ENCODE data around the gene TMOD2. TPM values are rescaled to one million over a fixed set of nuclear protein-coding genes. Genes with fewer than 3 reads are reported as not detected.

Gene TMOD2
- total RNA-seq, 2 experiments from 2014 or later = 5.6 to 6.9 TPM

DNA sequence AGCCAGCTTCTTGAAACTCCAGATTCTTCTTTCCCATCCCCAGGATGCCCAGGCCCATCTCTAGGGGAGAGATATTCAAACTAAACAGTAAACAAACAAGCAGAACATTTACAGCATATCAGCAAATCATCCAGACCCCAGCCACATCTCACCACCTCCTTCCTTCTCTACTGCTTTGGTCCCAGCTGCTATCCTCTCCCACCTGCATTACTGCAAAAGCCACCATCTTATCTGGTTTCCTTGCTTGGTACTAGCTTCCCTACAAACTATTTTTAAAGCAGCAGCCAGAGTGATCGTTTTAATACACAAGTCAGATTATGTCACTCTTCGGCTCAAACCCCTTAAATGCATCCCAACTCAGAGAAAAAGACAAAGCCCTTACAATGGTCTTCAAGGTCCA, 18.8 kb upstream of the TMOD2 start:
- Mint-ChIP-seq H3K9me3 (no peaks in the 10 kb centered on the region), H3K36me3 (ENCODE audit: low read depth) (peaks cover 28% of the 10 kb centered on the region), H3K4me3 (peak overlapping the region; percentile 85), H3K27ac (peak overlapping the region; percentile 93), H3K27me3 (no peaks in the 10 kb centered on the region), H3K4me1 (ENCODE audit: low read depth) (peaks cover 74% of the 10 kb centered on the region)
- CTCF ChIA-PET = interaction anchor here (1.4 to 3.5 kb wide), 2 partner anchors 44 to 83 kb away, joined by 9 to 22 read pairs; no protein-coding TSS in a partner anchor
- no peak for ATAC-seq (ENCODE audit: poor library complexity)
- H3K36me3 ChIP-seq (ENCODE audit: insufficient read depth, low read length) = no peaks in the 10 kb centered on the region
- no peak overlapping the region for H3K4me3 ChIP-seq (ENCODE audit: low read length)
- H3K27me3 ChIP-seq (ENCODE audit: control insufficient read depth in 1 of 2, insufficient read depth in 2 of 2, low read length in 2 of 2) = no peaks in the 10 kb centered on the region
- TF ChIP-seq CTCF (IDR thresholded peaks at IDR 0.05) = no peak
- no peaks in the 10 kb centered on the region for H3K9me3 ChIP-seq (ENCODE audit: control insufficient read depth in 1 of 2, insufficient read depth in 1 of 2, low read length in 2 of 2)
- POLR2A ChIA-PET = interaction anchor here (1.1 to 1.4 kb wide), 4 partner anchors 9 to 110 kb away, joined by 3 to 4 read pairs (median 4); partner anchors contain the start of gene DMXL2
- H3K27ac ChIP-seq (ENCODE audit: low read depth in 1 of 2, low read length in 2 of 2) = peak overlapping the region; percentile 84 to 90
- intact Hi-C loops (cut with DNase I, micrococcal nuclease) = loop anchor here in 1 of 2 experiments (5.0 kb wide), 1 partner anchor 35 kb away; no protein-coding TSS in a partner anchor
- no peak for DNase-seq
- peaks cover 69% of the 10 kb centered on the region for H3K4me1 ChIP-seq (ENCODE audit: insufficient read depth, low read length)

GRCh38 chr15:51735228-51736010, 16.0 kb upstream of the TMOD2 start:
- no peaks in the 10 kb centered on the region for H3K27me3 ChIP-seq (ENCODE audit: control insufficient read depth in 1 of 2, insufficient read depth in 2 of 2, low read length in 2 of 2)
- H3K4me1 Mint-ChIP-seq (ENCODE audit: low read depth) = peaks cover 82% of the 10 kb centered on the region
- ChIA-PET CTCF (interaction anchor here (0.7 to 4.9 kb wide), 6 partner anchors 8 to 147 kb away, joined by 3 to 34 read pairs (median 14); no protein-coding TSS in a partner anchor), POLR2A (interaction anchor here (0.6 to 4.4 kb wide), 3 partner anchors 12 to 29 kb away, joined by 4 to 45 read pairs (median 5); partner anchors contain the start of gene TMOD2)
- peak overlapping the region; percentile 78 for H3K4me3 ChIP-seq (ENCODE audit: low read length)
- H3K27me3 Mint-ChIP-seq = no peaks in the 10 kb centered on the region
- DNase-seq = peak in 9 of 14 experiments; percentile 8 to 75 (median 29)
- TF ChIP-seq CTCF (IDR thresholded peaks at IDR 0.05) = no peak
- H3K4me1 ChIP-seq (ENCODE audit: insufficient read depth, low read length) = peaks cover 74% of the 10 kb centered on the region
- peak overlapping the region; percentile 92 for H3K4me3 Mint-ChIP-seq
- no peaks in the 10 kb centered on the region for H3K9me3 ChIP-seq (ENCODE audit: control insufficient read depth in 1 of 2, insufficient read depth in 1 of 2, low read length in 2 of 2)
- intact Hi-C loops (cut with DNase I, micrococcal nuclease) = loop anchor here (2.0 to 5.0 kb wide), 4 partner anchors 41 to 92 kb away; partner anchors contain the start of gene TMOD3 (in 1 of the 2)
- peaks cover 27% of the 10 kb centered on the region for H3K36me3 Mint-ChIP-seq (ENCODE audit: low read depth)
- H3K27ac ChIP-seq (ENCODE audit: low read depth in 1 of 2, low read length in 2 of 2) = peak overlapping the region; percentile 39 to 83
- peak overlapping the region; percentile 93 for H3K27ac Mint-ChIP-seq
- H3K9me3 Mint-ChIP-seq = no peaks in the 10 kb centered on the region
- no peaks in the 10 kb centered on the region for H3K36me3 ChIP-seq (ENCODE audit: insufficient read depth, low read length)
- peak; percentile 22 for ATAC-seq (ENCODE audit: poor library complexity)

GRCh38 chr15:51736069-51736468, 15.3 kb upstream of the TMOD2 start:
- Histone ChIP-seq H3K9me3 (ENCODE audit: control insufficient read depth in 1 of 2, insufficient read depth in 1 of 2, low read length in 2 of 2) (no peaks in the 10 kb centered on the region), H3K4me1 (ENCODE audit: insufficient read depth, low read length) (peaks cover 67% of the 10 kb centered on the region), H3K4me3 (ENCODE audit: low read length) (peak overlapping the region; percentile 78), H3K27me3 (ENCODE audit: control insufficient read depth in 1 of 2, insufficient read depth in 2 of 2, low read length in 2 of 2) (no peaks in the 10 kb centered on the region), H3K27ac (ENCODE audit: low read depth in 1 of 2, low read length in 2 of 2) (peak overlapping the region; percentile 39 to 83), H3K36me3 (ENCODE audit: insufficient read depth, low read length) (no peaks in the 10 kb centered on the region)
- POLR2A ChIA-PET = interaction anchor here (0.9 to 4.4 kb wide), 9 partner anchors 13 to 1381 kb away, joined by 3 to 45 read pairs (median 4); partner anchors contain the start of genes GABPB1 and TMOD2
- intact Hi-C loops (cut with DNase I, micrococcal nuclease) = loop anchor here (5.0 kb wide), 2 partner anchors 49 to 91 kb away; partner anchors contain the start of gene TMOD3 (in 1 of the 2)
- CTCF ChIA-PET = interaction anchor here (0.7 to 4.9 kb wide), 6 partner anchors 8 to 146 kb away, joined by 3 to 34 read pairs (median 10); no protein-coding TSS in a partner anchor
- no peak for TF ChIP-seq CTCF (IDR thresholded peaks at IDR 0.05)
- ATAC-seq (ENCODE audit: poor library complexity) (no peak), DNase-seq (peak in 3 of 14 experiments; percentile 15 to 56 (median 55))
- Mint-ChIP-seq H3K4me1 (ENCODE audit: low read depth) (peaks cover 75% of the 10 kb centered on the region), H3K27me3 (no peaks in the 10 kb centered on the region), H3K36me3 (ENCODE audit: low read depth) (peaks cover 22% of the 10 kb centered on the region), H3K9me3 (no peaks in the 10 kb centered on the region), H3K27ac (peak overlapping the region; percentile 93), H3K4me3 (peak overlapping the region; percentile 92)

Data from CD4-positive, alpha-beta T cell (primary cell).